Central memory CD8-positive, alpha-beta T cell (primary cell): ENCODE data around the gene FBXO21.
A peak's percentile ranks its signal among the peaks of the same experiment; 100 is the strongest.
"Not testable (repeated sequence)": the region's sequence is repeated elsewhere in the genome, so short reads cannot be mapped to it uniquely, and the experiment has no call there.

Experiments
- ATAC-seq: fragments of 150-1000 bp; cut with Tn5 transposase; replicated peaks from 2 replicates; pipeline ENCODE4 v1.10.0; 2022; ENCODE audit warnings: mild to moderate bottlenecking, moderate FRiP score, moderate number of reproducible peaks; ENCODE audit not compliant: poor library complexity, severe bottlenecking; ENCODE audit errors: extremely low read depth
- DNase-seq, 2 donors: peaks; one replicate each; pipeline ENCODE4 v3.0.0; 2021; ENCODE audit warnings: low spot score in 2 of 2
- H3K27ac Mint-ChIP-seq: one replicate; pipeline ENCODE4 v1.8.0; 2022; ENCODE audit warnings: low read depth, mild to moderate bottlenecking, moderate library complexity, mixed read lengths
- H3K27me3 Mint-ChIP-seq: one replicate; pipeline ENCODE4 v1.8.0; 2022; ENCODE audit warnings: mixed read lengths
- H3K36me3 Mint-ChIP-seq: one replicate; pipeline ENCODE4 v1.8.0; 2022; ENCODE audit warnings: mild to moderate bottlenecking, moderate library complexity, mixed read lengths; ENCODE audit not compliant: insufficient read depth
- H3K4me1 Mint-ChIP-seq: one replicate; pipeline ENCODE4 v1.8.0; 2022; ENCODE audit warnings: mixed read lengths
- H3K4me3 Mint-ChIP-seq: one replicate; pipeline ENCODE4 v1.8.0; 2022; ENCODE audit warnings: mild to moderate bottlenecking, moderate library complexity, mixed read lengths
- H3K9me3 Mint-ChIP-seq: one replicate; pipeline ENCODE4 v1.8.0; 2022; ENCODE audit warnings: mixed read lengths

FBXO21 gene

DNA sequence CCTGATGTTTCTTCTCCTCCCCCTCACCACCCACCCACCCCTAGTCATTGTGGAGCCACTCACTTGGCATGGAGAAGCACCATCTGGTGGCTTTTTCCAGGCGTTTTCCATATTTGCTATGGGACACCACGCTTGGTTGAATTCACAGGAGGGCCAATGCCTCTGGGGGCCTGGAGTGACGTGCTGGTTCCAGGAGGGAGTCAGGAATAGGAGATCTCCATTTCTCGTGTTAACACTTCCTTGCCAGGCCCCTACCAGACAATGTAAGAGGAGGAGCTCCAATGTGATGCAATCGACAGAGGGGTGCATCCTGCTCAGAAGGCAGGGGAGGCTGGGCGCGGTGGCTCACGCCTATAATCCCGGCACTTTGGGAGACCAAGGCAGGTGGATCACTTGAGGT, 69.5 kb downstream of the FBXO21 start:
- Mint-ChIP-seq H3K4me3 (no peak overlapping the region), H3K27ac (no peak overlapping the region), H3K9me3 (no peaks in the 10 kb centered on the region), H3K36me3 (peaks cover 3% of the 10 kb centered on the region), H3K4me1 (no peaks in the 10 kb centered on the region), H3K27me3 (no peaks in the 10 kb centered on the region)
- DNase-seq (no peak), ATAC-seq (no peak)

DNA sequence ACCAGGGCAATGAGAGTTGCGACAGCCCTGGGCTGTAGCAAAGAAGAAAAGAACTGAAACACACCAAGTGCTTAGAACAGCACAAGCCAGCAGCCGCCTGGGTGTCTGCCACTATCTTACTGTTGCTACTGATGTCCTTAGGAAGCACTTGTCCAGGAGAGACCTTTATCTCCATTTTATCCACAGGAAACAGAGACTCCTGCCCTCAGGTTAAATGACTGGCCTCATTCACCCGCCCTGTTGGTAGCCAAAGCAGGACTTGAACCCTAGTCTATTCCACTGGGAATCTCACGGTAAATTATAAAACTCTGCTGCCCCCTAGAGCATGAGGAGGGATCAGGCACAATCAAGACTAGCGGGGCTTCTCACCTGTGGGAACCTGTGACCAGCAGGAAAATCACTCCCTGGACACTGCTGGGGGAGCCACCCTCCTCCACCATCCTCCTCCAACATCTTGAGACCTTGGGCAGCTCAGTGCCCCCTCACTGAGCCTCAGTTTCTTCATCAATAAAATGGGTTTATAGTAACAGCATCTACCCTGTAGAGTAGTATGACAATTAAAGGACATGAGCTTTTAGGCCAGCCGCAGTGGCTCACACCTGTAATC, 70.6 kb downstream of the FBXO21 start:
- DNase-seq, result no peak

DNA sequence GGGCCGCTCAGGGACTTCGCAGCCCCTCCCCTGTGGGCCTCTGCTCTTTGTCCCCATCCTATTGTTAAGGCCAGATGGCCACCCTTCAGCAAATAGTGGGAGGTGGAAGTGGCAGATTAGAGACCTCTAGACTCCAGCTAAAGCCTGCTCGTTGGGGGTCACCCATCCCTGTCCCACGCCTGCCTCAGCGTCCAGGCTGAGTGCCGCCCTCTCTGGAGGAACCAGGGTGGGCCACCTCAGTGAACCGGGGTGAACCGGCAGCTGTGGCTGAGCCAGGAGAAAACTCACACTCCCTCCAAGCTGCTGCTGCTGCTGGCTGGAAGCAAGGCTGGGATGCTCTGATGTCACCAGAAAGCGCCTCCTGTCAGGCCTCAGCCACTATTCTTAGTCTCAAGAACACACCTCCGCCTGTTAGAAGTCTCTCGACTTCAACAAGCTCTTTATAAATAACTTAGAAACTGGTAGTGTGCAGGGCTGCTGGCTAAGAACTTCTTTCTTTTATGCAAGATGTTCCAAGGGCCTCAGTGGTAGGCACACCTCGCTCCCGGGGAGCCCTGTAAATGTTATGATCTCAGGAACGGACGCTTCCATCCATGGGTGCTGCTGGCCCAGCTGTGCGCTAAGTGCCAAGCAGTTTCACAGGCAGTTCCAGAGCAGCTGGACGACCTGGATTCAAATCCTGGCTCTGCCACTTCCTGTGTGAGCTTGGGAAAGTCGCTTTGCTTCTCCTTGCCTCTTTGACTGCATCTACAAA, 71.3 kb downstream of the FBXO21 start:
- H3K27ac Mint-ChIP-seq, result no peak overlapping the region

More for the DNA sequence above, 70.6 kb downstream of the FBXO21 start:
- H3K4me1 Mint-ChIP-seq, result no peaks in the 10 kb centered on the region
- H3K36me3 Mint-ChIP-seq, result peaks cover 5% of the 10 kb centered on the region
- H3K27ac Mint-ChIP-seq, result no peak overlapping the region
- ATAC-seq, result no peak
- no peak overlapping the region for H3K4me3 Mint-ChIP-seq
- H3K9me3 Mint-ChIP-seq, result no peaks in the 10 kb centered on the region
- no peaks in the 10 kb centered on the region for H3K27me3 Mint-ChIP-seq

DNA sequence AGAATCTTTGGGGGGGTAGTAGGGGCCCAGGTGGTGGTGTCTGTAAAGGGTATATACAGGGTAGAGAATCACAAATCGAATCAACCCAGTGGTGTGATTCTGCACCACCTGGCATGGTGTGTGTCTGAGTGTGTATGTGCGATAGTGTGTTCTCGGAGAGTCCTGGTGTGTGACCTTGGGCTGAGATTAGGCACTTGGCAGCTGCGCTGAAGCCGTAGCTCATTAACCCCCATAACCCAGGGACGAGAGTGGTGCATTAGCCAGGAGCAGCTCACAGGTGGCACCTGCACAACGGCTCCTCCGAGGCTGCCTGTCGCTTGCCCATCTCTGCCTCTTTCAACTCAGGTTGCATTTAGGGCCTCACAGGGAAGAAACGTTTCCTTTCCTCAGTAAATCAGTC, 75.5 kb downstream of the FBXO21 start:
- Mint-ChIP-seq H3K4me3 (no peak overlapping the region), H3K27ac (no peak overlapping the region)
- no peak for ATAC-seq

More for the DNA sequence above, 71.3 kb downstream of the FBXO21 start:
- DNase-seq (no peak), ATAC-seq (no peak)
- no peaks in the 10 kb centered on the region for H3K9me3 Mint-ChIP-seq
- no peaks in the 10 kb centered on the region for H3K4me1 Mint-ChIP-seq
- H3K4me3 Mint-ChIP-seq, result no peak overlapping the region
- H3K27me3 Mint-ChIP-seq, result no peaks in the 10 kb centered on the region
- peaks cover 5% of the 10 kb centered on the region for H3K36me3 Mint-ChIP-seq

DNA sequence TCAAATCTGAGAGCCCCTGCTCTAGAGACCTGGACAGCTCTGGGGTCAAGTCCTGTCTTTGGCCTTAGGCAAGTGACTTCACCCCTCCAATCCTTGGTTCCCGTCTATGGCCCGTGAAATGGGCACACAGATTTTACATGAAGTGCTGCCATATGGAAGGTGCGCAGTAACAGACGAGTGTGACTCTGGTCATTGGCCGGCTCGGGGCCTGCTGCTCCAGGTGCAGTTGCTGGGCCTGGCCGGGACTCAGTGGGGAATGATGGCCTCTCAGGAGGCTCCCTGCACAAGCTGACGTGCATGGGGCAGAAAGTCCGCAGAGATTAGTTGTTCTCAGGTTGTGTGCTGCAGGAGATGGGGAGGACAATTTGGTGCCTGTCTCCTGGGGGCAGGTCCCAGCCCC, 77.0 kb downstream of the FBXO21 start:
- H3K4me1 Mint-ChIP-seq, result no peaks in the 10 kb centered on the region
- peaks cover 1% of the 10 kb centered on the region for H3K36me3 Mint-ChIP-seq
- H3K27ac Mint-ChIP-seq, result no peak overlapping the region
- H3K27me3 Mint-ChIP-seq, result no peaks in the 10 kb centered on the region
- no peak for DNase-seq
- no peak overlapping the region for H3K4me3 Mint-ChIP-seq
- H3K9me3 Mint-ChIP-seq, result no peaks in the 10 kb centered on the region
- no peak for ATAC-seq

More for the DNA sequence above, 75.5 kb downstream of the FBXO21 start:
- Mint-ChIP-seq H3K4me1 (no peaks in the 10 kb centered on the region), H3K9me3 (no peaks in the 10 kb centered on the region), H3K36me3 (peaks cover 1% of the 10 kb centered on the region), H3K27me3 (no peaks in the 10 kb centered on the region)
- no peak for DNase-seq

- DNase-seq (no peak), ATAC-seq (no peak)
- peaks cover 1% of the 10 kb centered on the region for H3K36me3 Mint-ChIP-seq
- no peaks in the 10 kb centered on the region for H3K9me3 Mint-ChIP-seq
- no peaks in the 10 kb centered on the region for H3K27me3 Mint-ChIP-seq
- H3K4me1 Mint-ChIP-seq, result no peaks in the 10 kb centered on the region
- no peak overlapping the region for H3K27ac Mint-ChIP-seq
- no peak overlapping the region for H3K4me3 Mint-ChIP-seq
Observed at GRCh38 chr12:117111821-117112595, 78.3 kb downstream of the FBXO21 start.

DNA sequence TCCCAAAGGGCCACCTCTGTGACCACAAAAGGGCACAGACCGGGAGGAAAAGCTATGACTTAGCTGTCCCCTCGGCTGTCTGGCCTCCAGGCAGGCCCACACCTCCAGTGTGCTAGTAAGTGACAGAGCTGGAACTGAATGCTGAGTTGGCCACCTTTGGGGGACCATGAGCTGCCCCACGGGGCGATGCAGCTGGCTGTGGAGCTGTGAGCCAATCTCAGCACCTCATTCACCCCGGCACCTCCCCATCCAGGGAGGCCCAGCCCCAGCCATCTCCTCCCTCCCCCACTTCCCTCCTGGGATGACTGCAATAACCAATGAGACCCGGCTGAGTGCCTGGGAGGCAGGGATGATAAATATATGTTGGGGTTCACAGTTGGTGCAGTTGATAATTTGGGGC, 78.9 kb downstream of the FBXO21 start:
- no peaks in the 10 kb centered on the region for H3K27me3 Mint-ChIP-seq
- ATAC-seq, result no peak

GRCh38 chr12:117109943-117110635, 80.2 kb downstream of the FBXO21 start:
- Mint-ChIP-seq H3K4me3 (no peak overlapping the region), H3K4me1 (peaks cover 7% of the 10 kb centered on the region), H3K27ac (no peak overlapping the region), H3K36me3 (peaks cover 4% of the 10 kb centered on the region), H3K9me3 (no peaks in the 10 kb centered on the region), H3K27me3 (peaks cover 6% of the 10 kb centered on the region)
- DNase-seq (no peak), ATAC-seq (no peak)

More for the DNA sequence above, 78.9 kb downstream of the FBXO21 start:
- DNase-seq, result no peak
- H3K27ac Mint-ChIP-seq, result no peak overlapping the region
- no peaks in the 10 kb centered on the region for H3K4me1 Mint-ChIP-seq
- peaks cover 1% of the 10 kb centered on the region for H3K36me3 Mint-ChIP-seq
- no peaks in the 10 kb centered on the region for H3K9me3 Mint-ChIP-seq
- no peak overlapping the region for H3K4me3 Mint-ChIP-seq

GRCh38 chr12:117105902-117106301, 84.4 kb downstream of the FBXO21 start:
- no peaks in the 10 kb centered on the region for H3K9me3 Mint-ChIP-seq
- ATAC-seq (peak; percentile 79), DNase-seq (peak in 1 of 2 donors; percentile 26)
- no peak overlapping the region for H3K4me3 Mint-ChIP-seq
- H3K36me3 Mint-ChIP-seq, result peaks cover 2% of the 10 kb centered on the region
- no peak overlapping the region for H3K27ac Mint-ChIP-seq
- peaks cover 7% of the 10 kb centered on the region for H3K4me1 Mint-ChIP-seq
- H3K27me3 Mint-ChIP-seq, result peaks cover 6% of the 10 kb centered on the region

DNA sequence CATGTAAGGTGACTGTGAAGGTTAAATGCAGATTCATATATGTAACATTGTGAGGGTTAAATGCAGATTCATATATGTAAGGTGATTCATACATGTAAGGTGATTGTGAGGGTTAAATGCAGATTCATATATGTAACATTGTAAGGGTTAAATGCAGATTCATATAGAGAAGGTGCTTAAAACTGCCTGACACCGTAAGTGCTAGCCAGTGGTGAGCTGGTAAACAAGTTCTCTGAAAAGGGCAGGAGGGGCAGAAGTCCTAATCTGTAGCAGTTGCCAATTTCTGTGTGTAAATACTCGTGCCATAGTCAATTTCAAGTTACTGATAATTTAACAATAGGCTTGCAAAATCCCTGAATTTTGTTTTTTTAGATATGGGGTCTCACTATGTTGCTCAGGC, 86.3 kb downstream of the FBXO21 start:
- H3K36me3 Mint-ChIP-seq, H3K4me3 Mint-ChIP-seq, H3K4me1 Mint-ChIP-seq, ATAC-seq, H3K27me3 Mint-ChIP-seq, DNase-seq, H3K9me3 Mint-ChIP-seq, H3K27ac Mint-ChIP-seq: not testable (repeated sequence)

GRCh38 chr12:117102800-117103181, 87.5 kb downstream of the FBXO21 start:
- no peak overlapping the region for H3K27ac Mint-ChIP-seq
- no peak overlapping the region for H3K4me3 Mint-ChIP-seq
- peaks cover 6% of the 10 kb centered on the region for H3K27me3 Mint-ChIP-seq
- H3K9me3 Mint-ChIP-seq, result no peaks in the 10 kb centered on the region
- no peak for ATAC-seq
- DNase-seq, result no peak
- peaks cover 2% of the 10 kb centered on the region for H3K36me3 Mint-ChIP-seq
- peaks cover 10% of the 10 kb centered on the region for H3K4me1 Mint-ChIP-seq

DNA sequence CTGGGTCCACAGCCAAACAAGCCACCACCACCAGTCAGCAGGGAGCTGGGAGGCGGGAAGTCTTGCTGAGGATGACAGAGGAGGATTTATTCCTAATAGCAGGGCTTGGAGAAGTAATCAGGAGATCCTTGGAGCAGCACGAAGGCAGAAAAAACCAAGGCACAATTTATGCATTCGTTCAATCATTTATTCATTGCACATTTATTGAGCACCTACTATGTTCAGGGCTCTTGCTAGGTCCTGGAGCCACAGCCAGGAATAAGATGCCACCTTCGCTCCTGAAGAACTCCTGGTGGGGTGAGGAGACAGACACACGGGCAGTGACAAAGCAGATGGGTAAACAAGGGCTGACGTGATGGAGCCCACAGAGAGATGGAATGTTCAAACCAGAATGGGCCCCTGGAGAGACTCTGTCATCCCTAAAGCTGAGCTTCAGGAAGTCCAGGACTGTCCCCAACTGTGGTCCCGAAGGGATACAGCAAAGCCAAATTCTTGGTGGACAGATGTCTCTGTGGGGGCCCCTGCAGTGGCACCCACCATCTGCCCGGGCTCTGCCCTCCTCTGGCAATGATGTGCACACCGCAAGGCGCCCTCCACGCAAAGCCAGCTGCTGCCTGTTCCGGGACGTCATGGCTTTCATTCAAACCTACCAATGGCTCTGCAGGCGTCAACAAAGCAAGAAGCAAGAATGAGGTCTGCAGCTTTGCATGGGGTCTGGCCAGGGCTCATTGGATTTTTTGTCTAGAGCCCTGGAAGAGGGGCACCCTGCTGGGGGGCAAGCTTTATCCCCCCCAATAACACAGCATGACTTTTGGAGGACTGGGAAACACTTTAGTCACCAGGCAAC, 88.1 kb downstream of the FBXO21 start:
- Mint-ChIP-seq H3K27me3 (peaks cover 6% of the 10 kb centered on the region), H3K4me3 (no peak overlapping the region), H3K9me3 (no peaks in the 10 kb centered on the region), H3K27ac (no peak overlapping the region), H3K36me3 (peaks cover 2% of the 10 kb centered on the region), H3K4me1 (peaks cover 16% of the 10 kb centered on the region)
- DNase-seq, result no peak
- ATAC-seq, result no peak
